Vagina (tissue), 2 donors: ENCODE measurements around the gene CACNB2. TPM values are rescaled to one million over a fixed set of nuclear protein-coding genes. Genes with fewer than 3 reads are reported as not detected.

Source experiments
- DNase-seq, 2 donors: peaks; one replicate each; pipeline ENCODE4 v3.0.0-alpha.2; 2017; ENCODE audit errors: extremely low spot score in 2 of 2
- H3K27ac ChIP-seq: fragments of 200-600 bp; sonication (generic); one replicate; pipeline ENCODE4 v1.5.1; 2019
- H3K27me3 ChIP-seq: fragments of 200-600 bp; sonication (generic); one replicate; pipeline ENCODE4 v1.5.1; 2019
- H3K36me3 ChIP-seq, 2 donors: fragments of 200-600 bp; sonication (generic); one replicate each; pipeline ENCODE4 v1.5.1; 2017 to 2019
- H3K4me1 ChIP-seq: fragments of 200-600 bp; sonication (generic); one replicate; pipeline ENCODE4 v1.5.1; 2019
- H3K4me3 ChIP-seq, 2 donors: fragments of 200-600 bp; sonication (generic); 1 replicate in 1 of 2; 2 replicates in 1 of 2; pipeline ENCODE4 v1.5.1; 2016 to 2019
- H3K9me3 ChIP-seq: fragments of 200-600 bp; sonication (generic); one replicate; pipeline ENCODE4 v1.5.1; 2019
- POLR2A ChIP-seq, 2 donors: fragments of 450-650 bp; IDR thresholded peaks; one replicate each; pipeline ENCODE4 v1.6.1; 2017; ENCODE audit warnings: antibody characterized with exemption in 2 of 2, mild to moderate bottlenecking in 2 of 2, moderate library complexity in 2 of 2
- POLR2AphosphoS5 ChIP-seq, 2 donors: sonication (generic); formaldehyde crosslinking; IDR thresholded peaks; one replicate each; pipeline ENCODE4 v1.9.0; 2017; ENCODE audit warnings: antibody characterized with exemption in 2 of 2, mild to moderate bottlenecking in 2 of 2, low read depth in 1 of 2; ENCODE audit not compliant: insufficient read depth in 1 of 2
- intact Hi-C: fragments of 100-400 bp; cut with DNase I; formaldehyde crosslinking; loops from one replicate; pipeline ENCODE4 v1.15.1; 2023
- total RNA-seq: library from RNA; depleted of rRNA; stranded (reverse); fragments of >200 nt; gene quantifications from one replicate; pipeline ENCODE4 v1.2.3, GENCODE V29; 2016
- TF ChIP-seq, protein P1 (sequence below), 3 experiments: fragments of 450-650 bp in 2 of 3; fragments of 200-600 bp in 1 of 3; sonication (generic) in 1 of 3; IDR thresholded peaks; one replicate each; pipeline ENCODE4 v1.5.1; 2017 to 2019; ENCODE audit warnings: antibody characterized with exemption in 3 of 3, mild to moderate bottlenecking in 2 of 3, moderate library complexity in 2 of 3

Gene CACNB2
- total RNA-seq, 1 donor from 2014 or later, result 12.8 TPM

DNA sequence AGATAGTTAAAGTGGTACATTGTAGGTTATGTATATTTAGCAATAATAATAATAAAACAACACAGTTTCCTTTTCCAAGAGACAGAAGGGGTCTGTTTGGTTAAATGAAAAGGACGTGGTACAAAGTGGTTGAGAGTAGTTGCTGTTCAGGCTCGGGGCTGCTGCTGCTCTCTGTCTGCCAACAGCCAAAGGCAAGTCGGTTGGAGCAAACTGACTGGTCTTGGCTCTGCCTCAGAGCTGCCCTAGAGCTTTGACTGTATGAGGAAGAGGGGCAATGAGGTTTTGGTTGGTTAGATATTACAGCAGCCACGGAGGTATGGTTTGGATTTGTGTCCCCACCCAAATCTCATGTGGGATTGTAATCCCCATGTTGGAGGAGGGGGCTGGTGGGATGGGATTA, 95.3 kb downstream of the CACNB2 start:
- peak in 1 of 2 donors; percentile 22 for DNase-seq
- intact Hi-C loops, result no loop called here
- no peaks in the 10 kb centered on the region for H3K9me3 ChIP-seq
- TF ChIP-seq, protein P1, sequence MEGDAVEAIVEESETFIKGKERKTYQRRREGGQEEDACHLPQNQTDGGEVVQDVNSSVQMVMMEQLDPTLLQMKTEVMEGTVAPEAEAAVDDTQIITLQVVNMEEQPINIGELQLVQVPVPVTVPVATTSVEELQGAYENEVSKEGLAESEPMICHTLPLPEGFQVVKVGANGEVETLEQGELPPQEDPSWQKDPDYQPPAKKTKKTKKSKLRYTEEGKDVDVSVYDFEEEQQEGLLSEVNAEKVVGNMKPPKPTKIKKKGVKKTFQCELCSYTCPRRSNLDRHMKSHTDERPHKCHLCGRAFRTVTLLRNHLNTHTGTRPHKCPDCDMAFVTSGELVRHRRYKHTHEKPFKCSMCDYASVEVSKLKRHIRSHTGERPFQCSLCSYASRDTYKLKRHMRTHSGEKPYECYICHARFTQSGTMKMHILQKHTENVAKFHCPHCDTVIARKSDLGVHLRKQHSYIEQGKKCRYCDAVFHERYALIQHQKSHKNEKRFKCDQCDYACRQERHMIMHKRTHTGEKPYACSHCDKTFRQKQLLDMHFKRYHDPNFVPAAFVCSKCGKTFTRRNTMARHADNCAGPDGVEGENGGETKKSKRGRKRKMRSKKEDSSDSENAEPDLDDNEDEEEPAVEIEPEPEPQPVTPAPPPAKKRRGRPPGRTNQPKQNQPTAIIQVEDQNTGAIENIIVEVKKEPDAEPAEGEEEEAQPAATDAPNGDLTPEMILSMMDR (IDR thresholded peaks at IDR 0.05), result no peak
- TF ChIP-seq POLR2AphosphoS5 (IDR thresholded peaks at IDR 0.05; ENCODE audit: insufficient read depth in 1 of 2, low read depth in 1 of 2), result no peak
- TF ChIP-seq POLR2A (IDR thresholded peaks at IDR 0.05), result no peak
- H3K36me3 ChIP-seq, result no peaks in the 10 kb centered on the region
- no peaks in the 10 kb centered on the region for H3K4me1 ChIP-seq
- no peak overlapping the region for H3K27ac ChIP-seq
- no peak overlapping the region for H3K4me3 ChIP-seq
- H3K27me3 ChIP-seq, result no peaks in the 10 kb centered on the region

DNA sequence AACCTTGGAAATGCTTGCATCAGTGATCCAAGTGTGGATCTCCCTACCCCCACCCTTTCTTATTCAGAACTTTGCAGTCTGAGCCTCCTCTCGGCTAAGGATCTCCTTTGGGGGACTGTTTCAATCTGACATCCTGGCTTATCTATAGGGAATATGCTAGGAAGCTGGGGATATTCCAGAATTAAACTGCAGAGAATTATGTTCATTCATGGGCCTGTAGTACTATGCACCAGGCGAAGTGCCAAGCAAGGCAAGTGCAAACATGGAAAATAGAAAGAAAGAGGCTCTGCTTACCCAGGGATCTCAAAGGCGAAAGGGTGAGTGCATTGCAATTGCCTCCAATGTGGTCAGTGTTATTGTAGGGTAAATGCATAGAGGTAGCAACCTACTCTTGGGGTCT, 96.5 kb downstream of the CACNB2 start:
- Histone ChIP-seq H3K27me3 (no peaks in the 10 kb centered on the region), H3K4me3 (no peak overlapping the region), H3K36me3 (no peaks in the 10 kb centered on the region), H3K9me3 (no peaks in the 10 kb centered on the region), H3K27ac (no peak overlapping the region), H3K4me1 (no peaks in the 10 kb centered on the region)
- TF ChIP-seq POLR2A (IDR thresholded peaks at IDR 0.05) (no peak), POLR2AphosphoS5 (IDR thresholded peaks at IDR 0.05; ENCODE audit: insufficient read depth in 1 of 2, low read depth in 1 of 2) (no peak)
- TF ChIP-seq, protein P1 (IDR thresholded peaks at IDR 0.05), result no peak
- peak in 1 of 2 donors; percentile 25 for DNase-seq
- intact Hi-C loops, result no loop called here

DNA sequence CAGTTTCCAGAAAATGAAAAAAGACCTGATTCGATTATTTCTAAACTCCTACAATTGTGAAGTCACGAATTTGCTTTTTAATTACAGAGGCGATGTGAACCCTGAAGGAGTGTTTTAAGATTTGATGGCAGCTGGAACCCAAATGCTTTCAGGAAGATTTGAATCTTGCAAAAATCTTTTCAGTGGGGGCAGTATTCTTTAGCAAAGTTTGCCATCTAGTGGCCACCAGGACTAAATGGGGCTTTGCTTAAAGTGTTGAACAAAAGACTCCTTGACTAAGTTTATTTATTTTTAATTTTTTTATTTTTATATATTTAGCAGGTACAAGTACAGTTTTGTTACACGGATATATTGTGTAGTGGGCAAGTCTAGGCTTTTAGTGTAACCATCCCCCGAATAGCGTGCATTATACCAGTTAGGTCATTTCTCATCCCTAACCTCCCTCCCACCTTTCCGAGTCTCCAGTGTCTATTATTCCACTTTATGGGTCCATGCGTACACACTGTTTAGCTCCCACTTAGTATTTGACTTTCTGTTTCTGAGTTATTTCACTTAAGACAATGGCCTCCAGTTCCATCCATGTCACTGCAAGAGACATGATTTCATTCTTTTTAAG, 98.8 kb downstream of the CACNB2 start:
- no peaks in the 10 kb centered on the region for H3K9me3 ChIP-seq
- no peak overlapping the region for H3K27ac ChIP-seq
- intact Hi-C loops, result no loop called here
- no peak overlapping the region for H3K4me3 ChIP-seq
- no peaks in the 10 kb centered on the region for H3K27me3 ChIP-seq
- H3K4me1 ChIP-seq, result no peaks in the 10 kb centered on the region
- TF ChIP-seq POLR2AphosphoS5 (IDR thresholded peaks at IDR 0.05; ENCODE audit: insufficient read depth in 1 of 2, low read depth in 1 of 2), result no peak
- TF ChIP-seq, protein P1 (IDR thresholded peaks at IDR 0.05), result peak in 2 of 3 experiments; percentile 31 to 52
- DNase-seq, result peak in 1 of 2 donors; percentile 8
- no peaks in the 10 kb centered on the region for H3K36me3 ChIP-seq

DNA sequence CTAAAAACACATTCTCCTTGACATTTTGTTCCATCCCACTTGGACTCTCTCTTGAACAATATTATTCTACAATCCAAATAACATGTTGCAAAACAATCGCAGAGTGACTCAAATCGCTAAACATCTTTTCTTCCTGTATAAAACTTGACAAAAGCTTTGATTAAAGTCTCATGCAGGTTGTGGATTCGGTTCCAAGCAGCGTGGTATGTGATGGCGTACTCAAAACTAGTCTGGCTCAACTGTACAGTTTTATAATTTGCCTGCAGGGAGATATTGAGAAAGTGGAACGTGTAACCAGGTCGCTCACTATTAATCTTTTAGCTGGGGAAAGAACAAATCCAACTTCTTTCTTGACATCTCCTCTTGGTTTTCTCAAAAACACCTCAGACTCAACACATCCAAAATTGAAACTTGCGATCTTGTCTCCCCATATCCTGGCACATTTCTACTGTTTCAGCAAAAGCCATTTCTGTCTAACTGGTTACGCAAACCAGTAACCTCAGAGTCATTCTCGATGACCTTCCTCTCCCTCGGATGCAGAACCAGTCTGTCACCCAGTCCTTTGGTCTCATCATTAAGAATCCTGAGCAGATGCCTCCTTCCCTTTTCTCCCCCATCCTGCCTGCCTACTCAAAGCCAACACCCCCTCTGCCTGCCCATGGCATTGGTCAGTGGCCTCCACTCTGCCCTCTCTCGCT, 100.1 kb downstream of the CACNB2 start:
- Histone ChIP-seq H3K27me3 (no peaks in the 10 kb centered on the region), H3K36me3 (no peaks in the 10 kb centered on the region), H3K27ac (no peak overlapping the region), H3K4me3 (no peak overlapping the region), H3K9me3 (no peaks in the 10 kb centered on the region), H3K4me1 (no peaks in the 10 kb centered on the region)
- DNase-seq, result peak in 1 of 2 donors; percentile 32
- no peak for TF ChIP-seq POLR2A (IDR thresholded peaks at IDR 0.05)
- intact Hi-C loops, result no loop called here

- H3K27me3 ChIP-seq, result no peaks in the 10 kb centered on the region
- TF ChIP-seq POLR2A (IDR thresholded peaks at IDR 0.05), result no peak
- no peak for TF ChIP-seq POLR2AphosphoS5 (IDR thresholded peaks at IDR 0.05; ENCODE audit: insufficient read depth in 1 of 2, low read depth in 1 of 2)
- TF ChIP-seq, protein P1 (IDR thresholded peaks at IDR 0.05), result no peak
- H3K4me1 ChIP-seq, result no peaks in the 10 kb centered on the region
- no peaks in the 10 kb centered on the region for H3K9me3 ChIP-seq
- intact Hi-C loops, result no loop called here
- no peak overlapping the region for H3K4me3 ChIP-seq
- H3K27ac ChIP-seq, result no peak overlapping the region
- H3K36me3 ChIP-seq, result no peaks in the 10 kb centered on the region
- peak in 1 of 2 donors; percentile 56 for DNase-seq
These were observed 106.7 kb downstream of the CACNB2 start for GRCh38 chr10:18246967-18247366.
